NK-92 (cell line): Measurements from ENCODE around the gene SPG11.
A peak's percentile ranks its signal among the peaks of the same experiment; 100 is the strongest.
"Not testable (repeated sequence)": the region's sequence is repeated elsewhere in the genome, so short reads cannot be mapped to it uniquely, and the experiment has no call there.

Experiments used
- DNase-seq: peaks from one replicate; lab custom pipeline; 2025; ENCODE audit not compliant: unreplicated experiment; lab: John Stamatoyannopoulos, UW

The SPG11 gene

DNA sequence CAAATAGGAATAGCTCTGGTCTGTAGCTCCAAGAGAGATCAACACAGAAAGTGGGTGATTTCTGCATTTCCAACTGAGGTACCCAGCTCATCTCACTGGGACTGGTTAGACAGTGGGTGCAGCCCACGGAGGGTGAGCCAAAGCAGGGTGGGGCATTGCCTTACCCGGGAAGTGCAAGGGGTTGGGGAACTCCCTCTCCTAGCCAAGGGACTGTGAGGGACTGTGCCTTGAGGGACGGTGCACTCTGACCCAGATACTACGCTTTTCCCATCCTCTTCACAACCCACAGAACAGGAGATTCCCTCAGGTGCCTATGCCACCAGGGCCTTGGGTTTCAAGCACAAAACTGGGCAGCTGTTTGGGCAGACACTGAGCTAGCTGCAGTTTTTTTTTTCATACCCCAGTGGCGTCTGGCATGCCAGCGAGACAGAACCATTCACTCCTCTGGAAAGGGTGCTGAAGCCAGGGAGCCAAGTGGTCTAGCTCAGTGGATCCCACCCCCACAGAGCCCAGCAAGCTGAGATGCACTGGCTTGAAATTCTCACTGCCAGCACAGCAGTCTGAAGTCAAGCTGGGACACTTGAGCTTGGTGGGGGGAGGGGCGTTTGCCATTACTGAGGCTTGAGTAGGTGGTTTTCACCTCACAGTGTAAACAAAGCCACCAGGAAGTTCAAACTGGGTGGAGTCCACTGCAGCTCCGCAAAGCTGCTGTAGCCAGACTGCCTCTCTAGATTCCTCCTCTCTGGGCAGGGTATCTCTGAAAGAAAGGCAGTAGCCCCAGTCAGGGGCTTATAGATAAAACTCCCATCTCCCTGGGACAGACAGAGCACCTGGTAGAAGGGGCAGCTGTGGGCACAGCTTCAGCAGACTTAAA is 19.6 kb upstream of the SPG11 start:
- not testable (repeated sequence) for DNase-seq

DNA sequence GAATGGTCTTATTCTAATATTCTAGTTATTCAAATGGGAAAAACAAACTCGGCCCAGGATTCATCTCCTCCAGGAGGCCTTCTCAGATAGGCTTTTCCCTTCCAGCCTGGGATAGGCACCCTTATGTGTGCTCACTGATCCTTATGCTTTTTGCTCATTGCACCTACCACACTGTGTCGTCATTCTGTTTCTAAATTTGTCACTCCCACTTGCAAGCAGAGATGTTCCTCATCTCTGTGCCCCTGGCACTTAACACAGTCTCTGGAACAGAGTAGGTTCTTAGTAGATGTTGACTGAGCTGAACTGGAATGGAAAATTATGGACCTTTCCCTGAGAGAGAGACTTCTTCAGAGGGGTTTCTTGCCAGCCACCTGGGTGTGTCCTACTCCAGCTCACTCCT is 18.7 kb upstream of the SPG11 start:
- no peak for DNase-seq

DNA sequence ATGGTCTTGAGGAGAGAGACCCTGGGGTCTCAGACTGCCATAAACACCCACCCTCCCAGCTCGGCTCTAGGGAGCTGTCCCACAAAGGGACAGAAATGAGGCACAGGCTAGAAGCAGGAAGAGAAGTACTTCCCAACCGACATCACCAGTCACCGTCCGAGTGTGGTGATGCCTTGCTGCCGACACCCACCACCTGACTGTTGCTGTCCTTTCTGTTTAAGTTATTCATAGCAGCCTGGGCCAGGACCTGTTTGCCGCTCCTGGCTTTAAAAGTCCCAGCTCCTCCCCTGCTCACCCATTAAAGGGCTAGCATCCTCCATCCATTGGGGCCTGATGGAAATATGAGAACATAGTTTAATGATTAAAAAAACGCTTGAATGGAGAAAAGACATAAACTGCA is 13.2 kb upstream of the SPG11 start:
- DNase-seq: no peak

DNA sequence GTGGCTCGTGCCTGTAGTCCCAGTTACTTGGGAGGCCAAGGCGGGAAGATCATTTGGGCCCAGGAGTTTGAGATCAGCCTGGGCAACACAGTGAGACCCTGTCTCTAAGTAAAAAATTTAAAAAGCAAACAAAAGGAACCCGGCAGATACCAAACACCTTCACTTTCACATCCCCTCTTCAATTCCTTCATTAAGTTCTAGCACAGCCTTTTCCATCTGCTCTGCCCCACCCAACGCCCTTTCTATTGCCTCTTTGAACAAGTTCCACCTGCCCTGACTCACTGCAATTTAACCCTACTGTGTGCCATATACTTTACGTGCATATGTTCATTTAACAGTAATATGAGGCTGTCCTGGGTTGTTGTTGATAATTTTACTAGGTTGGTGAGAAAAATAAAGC is 12.4 kb upstream of the SPG11 start:
- no peak for DNase-seq

DNA sequence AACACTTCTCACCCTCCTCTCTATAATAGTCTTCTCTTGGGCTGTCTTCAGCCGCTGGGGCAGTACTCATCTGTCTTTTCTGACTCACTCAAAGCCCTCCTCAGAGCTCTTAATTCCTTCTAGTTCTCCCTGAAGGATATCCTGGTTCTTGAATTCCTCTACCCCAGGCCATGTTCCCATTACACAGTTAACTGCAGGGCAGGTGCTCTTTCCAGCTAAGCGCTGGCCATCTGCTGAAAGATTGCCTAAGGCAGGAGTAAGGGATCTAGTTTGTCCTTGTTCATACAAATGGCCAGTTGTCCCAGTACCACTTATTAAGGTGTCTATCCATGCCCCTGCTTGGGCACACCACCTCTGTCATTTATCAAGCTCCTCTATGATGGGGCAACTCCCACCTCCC is 10.2 kb upstream of the SPG11 start:
- no peak for DNase-seq

DNA sequence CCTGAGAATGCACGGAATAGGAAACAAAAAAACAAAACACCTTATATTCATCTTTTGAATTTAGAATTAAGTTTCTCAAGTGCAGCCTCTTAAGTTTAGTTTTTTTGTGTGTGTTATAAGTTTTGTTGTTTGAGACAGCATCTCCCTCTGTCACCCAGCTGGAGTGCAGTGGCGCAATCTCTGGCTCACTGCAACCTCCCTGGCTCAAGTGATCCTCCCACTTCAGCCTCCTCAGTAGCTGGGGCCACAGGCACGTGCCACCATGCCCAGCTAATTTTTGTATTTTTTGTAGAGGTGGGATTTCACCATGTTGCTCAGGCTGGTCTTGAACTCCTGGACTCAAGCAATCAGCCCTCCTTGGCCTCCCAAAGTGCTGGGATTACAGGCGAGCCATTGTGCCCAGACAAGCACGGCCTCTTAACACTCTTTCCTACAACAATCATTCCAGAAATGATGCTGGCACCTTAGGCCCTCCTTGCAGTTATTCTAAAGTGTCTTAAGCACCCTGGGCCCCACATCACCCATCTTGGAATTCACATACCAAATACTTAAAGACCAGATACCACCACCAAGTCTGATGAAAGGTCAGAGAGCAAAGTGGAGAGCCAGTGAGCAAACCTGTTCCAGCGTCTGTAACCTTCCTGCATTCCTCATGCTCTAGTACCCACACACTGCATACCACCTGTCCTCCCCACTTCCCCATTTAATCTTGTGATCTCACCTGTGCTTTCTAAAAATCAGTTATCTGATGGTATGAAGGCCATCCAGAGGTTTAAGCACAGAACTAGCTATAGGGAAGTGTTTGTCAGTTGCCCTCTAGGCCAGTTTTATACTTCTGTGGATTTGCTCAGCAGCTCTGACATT is 6.9 kb upstream of the SPG11 start:
- DNase-seq: no peak

DNA sequence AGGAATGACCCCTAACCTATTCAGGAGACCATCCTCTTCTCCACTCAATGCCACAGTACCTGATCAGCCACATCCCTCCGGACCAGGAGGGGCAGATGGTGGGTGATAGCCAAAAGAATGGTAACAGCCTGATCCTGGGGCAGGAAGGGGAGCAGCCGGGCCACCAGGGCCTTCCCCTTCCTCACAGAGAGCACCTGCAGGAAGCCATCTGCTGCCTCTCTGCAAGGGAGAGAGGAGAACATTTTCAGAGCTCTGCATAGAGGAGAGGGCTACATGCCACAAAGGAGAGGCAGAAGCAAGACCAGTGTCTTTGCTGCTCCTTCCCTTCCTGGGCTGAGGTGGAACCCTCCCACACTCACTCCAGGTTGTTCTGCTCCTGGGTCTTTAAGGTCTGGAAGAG is 5.5 kb upstream of the SPG11 start:
- DNase-seq: no peak

DNA sequence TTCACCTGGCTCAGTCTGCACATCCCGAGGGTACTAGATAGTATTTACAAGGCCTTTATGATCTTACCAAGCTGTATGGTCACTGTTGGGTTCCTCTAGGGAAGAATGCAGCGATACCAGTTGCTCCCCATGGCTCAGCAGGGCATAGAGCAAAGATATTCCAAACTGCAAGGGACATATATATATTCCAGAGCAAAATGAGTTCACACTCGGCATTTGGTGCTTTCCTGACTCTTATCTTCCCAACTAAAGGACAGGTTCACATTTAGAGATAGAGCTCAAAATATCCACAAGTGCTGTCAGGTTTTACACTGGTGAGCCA is 3.5 kb upstream of the SPG11 start:
- DNase-seq: no peak

DNA sequence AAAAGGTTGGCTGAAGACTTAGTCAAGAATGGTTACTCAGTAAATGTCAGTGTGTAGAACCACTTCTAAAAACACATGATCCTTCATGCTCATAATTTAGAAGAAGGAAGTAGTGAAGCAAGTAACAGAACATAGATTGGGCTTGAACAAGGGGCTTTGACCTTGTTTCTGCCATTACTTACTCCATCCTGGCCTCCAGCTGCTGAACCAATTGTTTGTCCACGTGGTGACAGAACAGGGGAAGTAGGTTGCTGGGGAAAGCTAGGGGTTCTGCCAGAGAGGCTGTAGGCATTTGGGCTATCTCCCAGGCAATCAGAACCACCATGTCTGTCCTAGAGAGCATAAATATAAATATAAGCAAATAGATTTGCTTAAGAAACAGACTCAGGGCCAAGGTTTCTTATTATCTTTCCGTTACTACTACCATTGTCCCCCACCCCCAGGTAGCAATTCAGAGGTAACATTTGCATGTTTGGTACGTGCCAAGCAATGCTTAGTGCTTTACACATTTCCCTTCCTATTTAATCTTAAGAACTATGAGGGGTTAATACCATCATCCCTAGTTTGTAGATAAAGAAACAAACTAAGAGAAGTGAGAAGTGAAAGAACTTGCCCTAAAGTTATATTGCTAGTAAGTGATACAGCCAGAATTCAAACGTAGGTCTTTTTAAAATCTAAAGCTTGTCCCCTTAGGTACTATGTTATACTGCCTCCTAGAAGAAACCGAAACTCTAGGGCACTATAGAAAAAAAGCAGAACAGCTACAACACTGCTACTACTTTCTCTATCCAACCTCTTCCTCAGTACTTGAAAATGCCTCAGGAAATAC is 3.0 kb upstream of the SPG11 start:
- DNase-seq: no peak

DNA sequence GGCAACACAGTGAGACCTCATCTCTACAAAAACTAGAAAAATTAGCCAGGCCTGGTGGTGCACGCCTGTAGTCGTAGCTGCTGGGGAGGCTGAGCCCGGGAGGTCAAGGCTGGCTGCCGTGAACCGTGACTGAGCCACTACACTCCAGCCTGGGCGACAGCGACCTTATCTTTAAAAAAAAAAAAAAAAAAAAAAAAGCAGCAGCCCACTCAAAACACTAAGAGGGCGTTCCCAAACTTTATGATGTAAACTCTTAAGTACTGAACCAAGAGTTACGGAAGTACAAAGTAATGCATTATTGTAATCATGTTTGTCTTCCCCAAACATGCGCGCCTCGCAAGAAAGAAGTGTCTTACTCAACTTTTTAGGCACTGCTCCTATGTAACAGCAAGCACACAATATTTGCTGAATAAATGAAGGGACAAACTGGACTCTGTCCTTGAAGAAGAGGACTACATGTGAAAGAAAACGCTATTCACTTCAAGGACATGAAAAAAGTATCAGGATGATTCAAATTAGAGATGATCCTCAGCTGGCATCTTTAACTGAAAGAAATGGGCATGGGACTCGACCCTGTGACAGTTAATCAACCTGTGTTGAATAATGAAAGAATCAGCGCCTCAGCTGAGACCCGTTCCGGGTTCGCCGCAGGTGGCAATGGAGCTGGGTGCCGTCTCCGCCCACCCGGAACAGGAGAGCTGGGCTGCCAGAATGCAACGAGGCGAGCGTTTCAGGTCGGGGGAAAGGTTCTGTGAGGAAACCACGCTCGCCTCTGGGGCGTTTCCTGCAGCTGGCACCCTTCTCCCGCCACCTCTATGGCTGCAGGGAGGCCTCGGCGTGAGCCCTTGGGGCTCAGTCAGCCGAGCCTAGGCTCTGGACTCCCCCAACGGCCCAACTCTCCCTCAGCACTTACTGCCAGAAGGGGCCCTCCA is 718 bp downstream of the SPG11 start:
- DNase-seq: peak; percentile 23

DNA sequence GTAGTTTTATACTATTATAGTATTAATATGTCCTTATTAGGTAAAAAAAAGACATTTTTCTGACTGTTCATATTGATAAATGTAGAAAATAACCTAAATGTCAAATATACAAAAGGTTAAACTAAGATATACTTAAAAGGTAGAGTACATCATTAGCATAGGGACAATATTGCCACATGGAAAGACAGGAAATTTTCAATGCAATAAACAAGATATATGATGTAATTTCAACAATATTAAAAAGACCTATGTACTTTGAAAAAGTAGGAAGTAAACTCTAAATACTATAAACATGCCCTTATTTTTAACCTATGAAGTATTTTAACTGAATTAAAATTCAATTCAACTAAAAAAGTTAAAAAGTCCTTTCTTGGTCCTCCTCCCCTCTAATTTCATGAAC is 1.9 kb downstream of the SPG11 start:
- no peak for DNase-seq

DNA sequence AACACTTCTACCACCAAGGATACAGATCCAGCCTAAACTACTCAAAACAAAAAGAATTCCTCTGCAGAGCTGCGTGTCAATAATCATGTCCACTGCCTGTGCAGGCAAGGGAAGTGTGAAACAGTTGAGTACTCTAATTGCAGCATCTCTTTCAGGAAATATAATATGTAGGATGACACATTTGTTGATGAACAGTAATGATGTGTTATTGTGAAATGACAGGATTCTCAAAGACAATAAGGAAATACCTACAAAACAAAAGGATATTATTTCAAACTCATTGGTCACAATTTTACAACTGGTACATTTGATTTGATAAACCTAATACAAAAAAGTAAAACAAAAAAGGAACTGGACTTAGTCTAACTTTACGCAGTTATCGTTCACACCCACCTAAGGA is 4.4 kb downstream of the SPG11 start:
- no peak for DNase-seq

DNA sequence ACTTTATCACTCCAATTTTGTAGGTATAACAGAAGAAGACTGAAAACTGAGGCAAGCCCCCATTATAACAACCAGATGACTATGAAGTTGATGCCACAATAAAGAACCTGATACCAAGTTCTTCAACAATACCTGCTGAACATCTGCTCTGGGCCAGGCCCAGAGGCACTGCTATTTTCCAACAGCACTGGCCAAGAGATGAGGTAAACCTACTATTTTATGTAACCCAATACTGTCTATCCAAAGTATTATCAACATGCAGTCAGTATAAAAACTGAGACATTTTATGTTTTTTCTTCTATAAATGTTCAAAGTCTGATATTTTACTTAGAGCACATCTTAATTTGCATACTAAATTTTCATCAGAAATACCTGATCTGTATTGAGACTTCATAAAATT is 6.1 kb downstream of the SPG11 start:
- no peak for DNase-seq

DNA sequence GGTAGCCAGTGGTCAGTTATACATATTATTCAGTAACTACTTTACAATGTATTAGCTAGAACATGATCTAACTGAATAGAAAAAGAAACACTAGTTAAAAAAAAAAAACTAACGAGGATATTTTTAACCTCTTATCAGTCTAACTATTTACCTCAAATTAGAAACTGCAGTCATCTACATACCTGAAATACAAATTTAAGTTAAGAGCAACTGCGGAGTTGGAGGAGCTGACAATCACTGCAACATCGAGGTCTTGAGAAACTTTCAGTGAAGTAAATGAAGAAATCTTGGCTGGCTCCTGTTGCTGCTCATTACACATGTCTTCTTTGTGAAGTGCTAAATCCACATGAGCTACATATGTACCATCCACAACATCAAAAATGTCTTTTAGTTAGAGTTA is 6.5 kb downstream of the SPG11 start:
- DNase-seq: no peak

DNA sequence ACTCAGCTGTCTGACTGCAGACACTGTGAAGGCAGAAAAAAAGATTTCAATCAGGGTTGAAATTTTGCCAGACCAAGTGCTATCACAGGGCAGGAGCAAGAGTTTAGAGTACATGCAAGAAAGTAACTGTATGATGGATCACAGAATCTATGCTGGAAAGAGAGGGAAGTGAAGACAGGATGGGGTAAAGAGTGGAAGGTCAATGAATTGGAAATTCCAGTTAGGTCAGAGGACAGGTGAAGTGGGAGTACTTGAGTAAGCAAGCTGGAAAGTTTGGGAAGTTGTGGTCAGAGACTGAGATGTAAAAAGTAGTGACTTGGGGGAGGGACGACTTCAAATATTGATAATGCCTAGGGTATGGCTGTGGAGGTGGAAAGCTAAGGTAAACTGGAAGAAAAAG is 7.2 kb downstream of the SPG11 start:
- DNase-seq: no peak

DNA sequence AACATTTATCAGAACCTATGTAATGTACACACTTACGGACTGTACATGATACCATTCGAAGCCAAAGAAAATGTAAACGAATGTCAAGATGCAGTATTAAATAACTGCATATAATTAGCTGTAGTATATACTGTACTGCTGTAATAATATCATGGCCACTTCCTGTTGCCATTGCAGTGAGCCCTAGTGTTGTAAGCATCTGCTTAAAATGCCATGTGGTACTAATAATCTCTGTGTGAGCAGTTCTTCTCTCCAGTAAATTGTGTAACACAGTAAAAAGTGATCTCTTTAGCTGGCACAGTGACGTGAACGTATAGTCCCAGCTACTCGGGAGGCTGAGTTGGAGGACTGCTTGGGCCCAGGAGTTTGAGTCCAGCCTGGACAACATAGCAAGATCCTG is 8.6 kb downstream of the SPG11 start:
- DNase-seq: no peak

DNA sequence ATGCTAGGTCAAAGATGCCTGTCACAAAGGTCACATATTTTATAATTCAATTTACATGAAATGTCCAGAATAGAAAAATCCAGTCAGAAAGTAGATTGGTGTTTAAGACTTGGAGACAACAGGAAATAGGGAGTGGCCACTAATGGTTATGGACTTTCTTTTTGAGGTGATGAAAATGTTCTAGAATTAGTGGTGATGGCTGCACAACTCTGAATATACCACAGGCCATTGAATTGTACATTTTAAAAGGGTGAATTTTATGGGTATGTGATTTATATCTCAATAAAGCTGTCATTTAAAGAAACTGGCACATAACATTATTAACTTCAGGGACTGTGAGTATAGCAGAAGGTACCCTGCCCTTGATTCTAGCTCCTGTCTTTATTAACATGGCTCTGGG is 15.8 kb downstream of the SPG11 start:
- no peak for DNase-seq

DNA sequence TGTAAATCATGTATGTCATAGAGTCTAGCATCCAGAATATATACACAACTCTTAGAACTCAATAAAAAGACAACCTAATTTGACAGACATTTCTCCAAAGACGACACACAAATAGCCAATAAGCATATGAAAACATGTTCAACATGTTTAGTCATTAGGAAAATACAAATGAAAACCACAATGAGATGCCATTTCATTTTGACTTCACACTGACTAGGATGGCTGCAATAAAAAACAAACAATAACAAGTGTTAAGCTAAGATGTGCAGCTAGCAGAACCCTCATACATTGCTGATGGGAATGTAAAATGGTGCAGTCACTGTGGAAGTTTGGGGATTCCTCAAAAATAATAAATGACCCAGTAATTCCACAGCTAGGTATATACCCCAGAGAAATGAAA is 16.4 kb downstream of the SPG11 start:
- no peak for DNase-seq

DNA sequence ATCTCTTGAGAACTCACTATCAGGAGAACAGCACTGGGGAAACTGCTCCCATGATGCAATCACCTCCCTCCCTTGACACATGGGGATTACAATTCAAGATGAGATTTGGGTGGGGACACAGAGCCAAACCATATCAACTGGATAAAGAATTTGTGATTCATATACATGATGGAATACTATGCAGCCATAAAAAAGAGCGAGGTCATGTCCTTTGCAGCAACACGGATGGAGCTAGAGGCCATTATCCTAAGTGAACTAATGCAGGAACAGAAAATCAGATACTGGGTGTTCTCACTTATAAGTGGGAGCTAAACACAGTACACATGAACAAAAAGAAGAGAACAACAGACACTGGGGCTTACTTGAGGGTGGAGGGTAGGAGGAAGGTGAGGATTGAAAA is 17.0 kb downstream of the SPG11 start:
- DNase-seq: no peak

DNA sequence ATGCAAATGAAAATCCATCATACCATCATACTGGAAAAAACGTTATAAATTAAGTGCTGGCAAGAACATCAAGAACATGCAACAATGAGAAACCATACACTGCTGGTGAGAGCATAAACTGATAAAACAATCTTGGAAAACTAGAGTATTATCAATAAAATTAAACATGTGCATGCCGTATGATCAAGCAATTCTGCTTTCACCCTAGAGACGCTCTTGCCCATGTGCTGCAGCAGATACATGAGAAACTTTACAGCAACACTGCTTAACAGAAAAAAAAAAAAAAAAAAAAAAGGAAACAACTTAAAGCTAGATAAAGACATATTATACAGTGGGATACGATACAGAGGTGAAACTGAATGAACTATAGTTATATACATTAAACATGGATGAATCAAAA is 21.8 kb downstream of the SPG11 start:
- no peak for DNase-seq

DNA sequence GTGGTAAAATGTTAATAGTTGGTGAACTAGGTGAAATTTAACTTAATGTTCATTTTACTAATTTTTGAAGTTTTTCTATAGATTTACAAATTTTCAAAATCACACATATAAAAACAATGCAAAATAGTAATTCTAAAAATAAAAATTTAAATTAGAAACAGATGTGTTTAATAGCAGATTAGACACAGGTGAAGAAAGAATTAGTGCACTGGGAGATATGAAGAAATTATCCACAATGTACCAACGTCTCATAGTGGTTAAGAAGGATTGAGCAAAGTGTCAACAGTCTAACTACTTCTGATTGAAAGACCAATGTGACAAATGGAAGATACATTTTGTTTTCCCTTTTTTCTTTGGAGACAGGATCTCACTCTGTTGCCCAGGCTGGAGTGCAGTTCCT is 26.5 kb downstream of the SPG11 start:
- DNase-seq: no peak
